MM.1S (cell line): ENCODE data around the gene DCLRE1B.

Experiments
- EZH2 ChIP-seq: fragments of 300-600 bp; sonication (generic); optimal IDR thresholded peaks from 2 replicates; pipeline ENCODE3; 2017; ENCODE audit warnings: low read depth, mild to moderate bottlenecking, antibody characterized with exemption, low read length, mixed read lengths
- TF ChIP-seq, protein P1 (sequence below): fragments of 300-600 bp; sonication (generic); IDR thresholded peaks from 2 replicates; pipeline ENCODE4 v1.5.1; 2016; ENCODE audit warnings: antibody characterized with exemption, low read length, mixed read lengths

DNA sequence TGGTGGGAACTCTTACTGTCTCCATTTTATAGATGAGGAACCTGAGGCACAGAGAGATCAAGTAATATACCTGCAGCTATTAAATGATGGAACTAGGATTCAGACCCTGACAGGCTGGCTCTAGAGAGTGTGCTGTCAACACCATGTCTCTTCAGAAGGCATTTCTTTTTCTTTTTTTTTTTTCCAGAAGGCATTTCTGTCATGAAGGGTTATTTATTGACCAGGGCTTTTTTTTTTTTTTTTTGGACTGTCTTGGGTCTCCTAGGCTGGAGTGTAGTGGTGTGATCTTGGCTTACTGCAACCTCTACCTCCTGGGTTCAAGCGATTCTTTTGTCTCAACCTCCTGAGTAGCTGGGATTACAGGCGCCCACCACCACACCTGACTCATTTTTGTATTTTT lies 46.6 kb downstream of the DCLRE1B start:
- TF ChIP-seq, protein P1, sequence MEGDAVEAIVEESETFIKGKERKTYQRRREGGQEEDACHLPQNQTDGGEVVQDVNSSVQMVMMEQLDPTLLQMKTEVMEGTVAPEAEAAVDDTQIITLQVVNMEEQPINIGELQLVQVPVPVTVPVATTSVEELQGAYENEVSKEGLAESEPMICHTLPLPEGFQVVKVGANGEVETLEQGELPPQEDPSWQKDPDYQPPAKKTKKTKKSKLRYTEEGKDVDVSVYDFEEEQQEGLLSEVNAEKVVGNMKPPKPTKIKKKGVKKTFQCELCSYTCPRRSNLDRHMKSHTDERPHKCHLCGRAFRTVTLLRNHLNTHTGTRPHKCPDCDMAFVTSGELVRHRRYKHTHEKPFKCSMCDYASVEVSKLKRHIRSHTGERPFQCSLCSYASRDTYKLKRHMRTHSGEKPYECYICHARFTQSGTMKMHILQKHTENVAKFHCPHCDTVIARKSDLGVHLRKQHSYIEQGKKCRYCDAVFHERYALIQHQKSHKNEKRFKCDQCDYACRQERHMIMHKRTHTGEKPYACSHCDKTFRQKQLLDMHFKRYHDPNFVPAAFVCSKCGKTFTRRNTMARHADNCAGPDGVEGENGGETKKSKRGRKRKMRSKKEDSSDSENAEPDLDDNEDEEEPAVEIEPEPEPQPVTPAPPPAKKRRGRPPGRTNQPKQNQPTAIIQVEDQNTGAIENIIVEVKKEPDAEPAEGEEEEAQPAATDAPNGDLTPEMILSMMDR: no peak
- no peak for TF ChIP-seq EZH2
